Fibroblast of lung (primary cell): Measurements from ENCODE around the gene KNOP1. TPM values are rescaled to one million over a fixed set of nuclear protein-coding genes. Genes with fewer than 3 reads are reported as not detected.

Source experiments
- DNase-seq, 2 donors: peaks; one replicate each; pipeline versions ENCODE4 v3.0.0 to v3.0.0-alpha.2; 2010; ENCODE audit warnings: low read depth in 2 of 2
- H2AFZ ChIP-seq: 2 replicates; pipeline ENCODE4 v1.5.1; 2012; ENCODE audit warnings: low read length, control low read depth, inconsistent platforms
- H3K27ac ChIP-seq: 2 replicates; pipeline ENCODE4 v1.5.1; 2011; ENCODE audit warnings: low read length, control low read depth; ENCODE audit not compliant: insufficient read depth
- H3K27me3 ChIP-seq: 2 replicates; pipeline ENCODE4 v1.5.1; 2011; ENCODE audit warnings: mild to moderate bottlenecking, low read length; ENCODE audit not compliant: control insufficient read depth, insufficient read depth
- H3K36me3 ChIP-seq: 2 replicates; pipeline ENCODE4 v1.5.1; 2011; ENCODE audit warnings: low read length; ENCODE audit not compliant: control insufficient read depth, insufficient read depth
- H3K4me1 ChIP-seq: 2 replicates; pipeline ENCODE4 v1.5.1; 2011; ENCODE audit warnings: low read length; ENCODE audit not compliant: control insufficient read depth, insufficient read depth; ENCODE audit errors: extremely low read depth
- H3K4me2 ChIP-seq: 2 replicates; pipeline ENCODE4 v1.5.1; 2011; ENCODE audit warnings: low read length, control low read depth; ENCODE audit not compliant: insufficient read depth; ENCODE audit errors: extremely low read depth
- H3K4me3 ChIP-seq, 4 experiments: fragments of 200-600 bp in 1 of 4; sonication (generic) in 1 of 4; replicated peaks in 1 of 4; 2 replicates each; pipeline ENCODE4 v1.5.1; 2011 to 2016; ENCODE audit warnings: low read length in 4 of 4, low read depth in 3 of 4, mild to moderate bottlenecking in 3 of 4, control low read depth in 2 of 4, inconsistent platforms in 1 of 4, mixed read lengths in 1 of 4; ENCODE audit not compliant: insufficient read depth in 1 of 4; ENCODE audit errors: control extremely low read depth in 1 of 4
- H3K79me2 ChIP-seq: 2 replicates; pipeline ENCODE4 v1.5.1; 2012; ENCODE audit warnings: mild to moderate bottlenecking, low read length, inconsistent platforms; ENCODE audit not compliant: control insufficient read depth, insufficient read depth
- H3K9ac ChIP-seq: 2 replicates; pipeline ENCODE4 v1.5.1; 2011; ENCODE audit warnings: mild to moderate bottlenecking, low read length, control low read depth; ENCODE audit not compliant: insufficient read depth
- H3K9me3 ChIP-seq: 2 replicates; pipeline ENCODE4 v1.5.1; 2012; ENCODE audit warnings: low read depth, low read length; ENCODE audit not compliant: control insufficient read depth, insufficient read depth
- H4K20me1 ChIP-seq: 2 replicates; pipeline ENCODE4 v1.5.1; 2011; ENCODE audit warnings: low read length; ENCODE audit not compliant: control insufficient read depth, insufficient read depth; ENCODE audit errors: extremely low read depth
- EZH2 ChIP-seq: IDR thresholded peaks from 2 replicates; pipeline ENCODE4 v1.5.1; 2012; ENCODE audit warnings: low read length, control low read depth, mild to moderate bottlenecking; ENCODE audit errors: missing control alignments
- polyA plus RNA-seq, 2 donors: library from polyadenylated mRNA; depleted of rRNA in 1 of 2; stranded (reverse) in 1 of 2; unstranded in 1 of 2; fragments of >200 nt; gene quantifications; 2 replicates each; pipeline ENCODE4 v1.2.1, GENCODE V29; 2011 to 2012; ENCODE audit warnings: missing spikeins in 1 of 2
- total RNA-seq: library from RNA; depleted of rRNA; stranded (reverse); fragments of >200 nt; gene quantifications from 2 replicates; pipeline ENCODE4 v1.2.1, GENCODE V29; 2014
- TF ChIP-seq, protein P1 (sequence below), 2 donors: IDR thresholded peaks in 1 of 2; conservative IDR thresholded peaks in 1 of 2; 1 replicate in 1 of 2; 2 replicates in 1 of 2; pipeline ENCODE4 v1.5.1; 2011 to 2012; ENCODE audit warnings: low read length in 2 of 2, control low read depth in 1 of 2, inconsistent platforms in 1 of 2, low read depth in 1 of 2, mild to moderate bottlenecking in 1 of 2

KNOP1 gene
- total and polyA plus RNA-seq, 2 donors (not counting 1 experiment from before 2014, with no cell fraction given) = 7.8 to 12.1 TPM

DNA sequence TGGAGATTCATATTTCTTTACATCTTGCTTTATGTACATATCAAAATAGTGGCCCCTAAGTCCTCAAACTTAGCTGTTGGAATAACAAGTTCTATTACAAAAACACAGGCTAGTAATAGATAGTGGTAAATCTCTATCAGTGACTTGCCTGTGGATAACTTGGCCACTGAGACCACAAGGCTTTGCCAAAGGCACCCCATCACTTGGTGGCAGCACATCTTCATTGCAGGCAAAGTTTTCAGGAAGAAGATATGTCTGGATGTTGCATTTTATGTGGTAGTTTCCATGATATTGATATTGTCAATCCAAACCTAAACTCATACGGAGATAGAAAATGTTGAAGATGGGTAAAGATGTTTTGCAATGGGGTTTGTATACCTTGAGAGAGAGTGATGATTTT is 58.5 kb downstream of the KNOP1 start:
- Histone ChIP-seq H3K79me2 (no peaks in the 10 kb centered on the region), H3K36me3 (peaks cover 1% of the 10 kb centered on the region), H3K4me3 (no peak overlapping the region), H3K9me3 (no peaks in the 10 kb centered on the region), H3K4me2 (no peak overlapping the region), H3K9ac (no peak overlapping the region), H3K27me3 (no peaks in the 10 kb centered on the region), H3K4me1 (no peaks in the 10 kb centered on the region), H3K27ac (no peak overlapping the region), H4K20me1 (no peaks in the 10 kb centered on the region), H2AFZ (no peak overlapping the region)
- TF ChIP-seq, protein P1, sequence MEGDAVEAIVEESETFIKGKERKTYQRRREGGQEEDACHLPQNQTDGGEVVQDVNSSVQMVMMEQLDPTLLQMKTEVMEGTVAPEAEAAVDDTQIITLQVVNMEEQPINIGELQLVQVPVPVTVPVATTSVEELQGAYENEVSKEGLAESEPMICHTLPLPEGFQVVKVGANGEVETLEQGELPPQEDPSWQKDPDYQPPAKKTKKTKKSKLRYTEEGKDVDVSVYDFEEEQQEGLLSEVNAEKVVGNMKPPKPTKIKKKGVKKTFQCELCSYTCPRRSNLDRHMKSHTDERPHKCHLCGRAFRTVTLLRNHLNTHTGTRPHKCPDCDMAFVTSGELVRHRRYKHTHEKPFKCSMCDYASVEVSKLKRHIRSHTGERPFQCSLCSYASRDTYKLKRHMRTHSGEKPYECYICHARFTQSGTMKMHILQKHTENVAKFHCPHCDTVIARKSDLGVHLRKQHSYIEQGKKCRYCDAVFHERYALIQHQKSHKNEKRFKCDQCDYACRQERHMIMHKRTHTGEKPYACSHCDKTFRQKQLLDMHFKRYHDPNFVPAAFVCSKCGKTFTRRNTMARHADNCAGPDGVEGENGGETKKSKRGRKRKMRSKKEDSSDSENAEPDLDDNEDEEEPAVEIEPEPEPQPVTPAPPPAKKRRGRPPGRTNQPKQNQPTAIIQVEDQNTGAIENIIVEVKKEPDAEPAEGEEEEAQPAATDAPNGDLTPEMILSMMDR (conservative IDR thresholded peaks at IDR 0.05 in 1 of 2, IDR thresholded peaks at IDR 0.05 in 1 of 2; ENCODE audit: low read depth in 1 of 2, low read length in 2 of 2) = no peak
- no peak for TF ChIP-seq EZH2
- peak in 1 of 2 donors; percentile 9 for DNase-seq

GRCh38 chr16:19657831-19658230 is 60.2 kb downstream of the KNOP1 start:
- Histone ChIP-seq H2AFZ (no peak overlapping the region), H3K9me3 (no peaks in the 10 kb centered on the region), H3K4me3 (no peak overlapping the region), H3K27me3 (no peaks in the 10 kb centered on the region), H3K36me3 (peaks cover 3% of the 10 kb centered on the region), H3K27ac (no peak overlapping the region), H3K9ac (no peak overlapping the region), H3K4me1 (no peaks in the 10 kb centered on the region), H4K20me1 (no peaks in the 10 kb centered on the region), H3K79me2 (no peaks in the 10 kb centered on the region), H3K4me2 (no peak overlapping the region)
- TF ChIP-seq, protein P1 (conservative IDR thresholded peaks at IDR 0.05 in 1 of 2, IDR thresholded peaks at IDR 0.05 in 1 of 2; ENCODE audit: low read depth in 1 of 2, low read length in 2 of 2) = no peak
- TF ChIP-seq EZH2 = no peak
- no peak for DNase-seq

- Histone ChIP-seq H3K4me3 (no peak overlapping the region), H3K4me2 (no peak overlapping the region), H3K9ac (no peak overlapping the region), H3K27me3 (no peaks in the 10 kb centered on the region), H3K9me3 (no peaks in the 10 kb centered on the region), H3K36me3 (peaks cover 9% of the 10 kb centered on the region), H3K4me1 (no peaks in the 10 kb centered on the region), H3K27ac (no peak overlapping the region), H4K20me1 (no peaks in the 10 kb centered on the region), H3K79me2 (no peaks in the 10 kb centered on the region), H2AFZ (no peak overlapping the region)
- no peak for TF ChIP-seq EZH2
- TF ChIP-seq, protein P1 (conservative IDR thresholded peaks at IDR 0.05 in 1 of 2, IDR thresholded peaks at IDR 0.05 in 1 of 2; ENCODE audit: low read depth in 1 of 2, low read length in 2 of 2) = no peak
- no peak for DNase-seq
Observed at GRCh38 chr16:19655242-19655777, 62.7 kb downstream of the KNOP1 start.
